Measurements from ENCODE around the gene HES4.

The HES4 gene

DNA sequence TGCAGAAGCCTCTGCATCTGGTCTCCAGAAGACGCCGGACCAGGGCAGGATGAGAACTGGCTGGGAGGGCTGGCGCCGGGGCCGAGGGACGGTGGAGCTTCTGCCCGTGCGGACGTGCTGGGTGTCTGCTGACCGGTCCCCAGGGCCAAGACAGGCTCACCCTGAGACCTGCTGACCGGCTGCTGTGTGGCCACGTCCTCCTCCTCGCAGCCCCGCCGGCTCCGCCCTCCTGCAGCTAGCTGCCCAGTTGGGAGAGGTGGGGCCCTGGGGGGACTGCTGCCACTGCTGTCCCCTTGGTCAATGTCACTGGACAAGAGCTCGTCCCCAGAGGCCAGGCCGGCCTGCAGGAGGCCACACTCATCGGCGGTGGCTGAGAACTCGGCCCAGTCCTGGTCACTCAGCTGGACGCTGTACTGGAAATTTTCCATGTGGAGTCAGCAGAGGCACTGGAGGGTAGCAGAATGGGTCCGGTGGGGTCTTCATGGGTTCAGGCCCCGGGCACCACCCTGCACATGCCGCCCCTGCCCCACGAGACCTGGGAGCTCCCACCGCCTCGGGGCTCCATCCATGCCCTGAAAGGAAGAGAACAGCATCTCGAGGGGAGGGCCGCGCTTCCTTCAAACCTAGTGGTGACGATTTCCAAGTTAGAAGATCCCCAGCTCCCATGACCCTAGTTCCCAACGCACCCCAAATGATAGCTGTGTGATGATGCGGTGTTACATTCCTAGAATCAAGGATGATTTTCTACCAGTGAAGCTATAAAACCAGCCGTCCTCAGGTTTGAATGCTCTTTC lies 19.1 kb downstream of the HES4 start:
- TF ChIP-seq EZH2phosphoT487 (IDR thresholded peaks at IDR 0.05; ENCODE audit: low read length) (no peak), EZH2 (optimal IDR thresholded peaks at IDR 0.05; ENCODE audit: low read depth, low read length) (no peak)
- TF ChIP-seq, protein P1, sequence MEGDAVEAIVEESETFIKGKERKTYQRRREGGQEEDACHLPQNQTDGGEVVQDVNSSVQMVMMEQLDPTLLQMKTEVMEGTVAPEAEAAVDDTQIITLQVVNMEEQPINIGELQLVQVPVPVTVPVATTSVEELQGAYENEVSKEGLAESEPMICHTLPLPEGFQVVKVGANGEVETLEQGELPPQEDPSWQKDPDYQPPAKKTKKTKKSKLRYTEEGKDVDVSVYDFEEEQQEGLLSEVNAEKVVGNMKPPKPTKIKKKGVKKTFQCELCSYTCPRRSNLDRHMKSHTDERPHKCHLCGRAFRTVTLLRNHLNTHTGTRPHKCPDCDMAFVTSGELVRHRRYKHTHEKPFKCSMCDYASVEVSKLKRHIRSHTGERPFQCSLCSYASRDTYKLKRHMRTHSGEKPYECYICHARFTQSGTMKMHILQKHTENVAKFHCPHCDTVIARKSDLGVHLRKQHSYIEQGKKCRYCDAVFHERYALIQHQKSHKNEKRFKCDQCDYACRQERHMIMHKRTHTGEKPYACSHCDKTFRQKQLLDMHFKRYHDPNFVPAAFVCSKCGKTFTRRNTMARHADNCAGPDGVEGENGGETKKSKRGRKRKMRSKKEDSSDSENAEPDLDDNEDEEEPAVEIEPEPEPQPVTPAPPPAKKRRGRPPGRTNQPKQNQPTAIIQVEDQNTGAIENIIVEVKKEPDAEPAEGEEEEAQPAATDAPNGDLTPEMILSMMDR (IDR thresholded peaks at IDR 0.05; ENCODE audit: low read length) = no peak
- Histone ChIP-seq H3K9ac (ENCODE audit: low read length) (no peak overlapping the region), H3K36me3 (replicated peaks; ENCODE audit: insufficient read depth, low read length) (no peaks in the 10 kb centered on the region), H3K79me2 (ENCODE audit: low read length) (no peaks in the 10 kb centered on the region), H3K27ac (ENCODE audit: low read length) (no peak overlapping the region), H4K20me1 (ENCODE audit: insufficient read depth, low read length) (no peaks in the 10 kb centered on the region), H2AFZ (ENCODE audit: low read length) (no peak overlapping the region), H3K4me2 (ENCODE audit: low read depth, low read length) (no peak overlapping the region), H3F3A (ENCODE audit: insufficient read depth, low read length) (no peaks in the 10 kb centered on the region), H3K27me3 (replicated peaks; ENCODE audit: insufficient read depth, low read length) (peaks cover 74% of the 10 kb centered on the region), H3K4me3 (ENCODE audit: low read length) (no peak overlapping the region), H3K4me1 (ENCODE audit: low read length) (peaks cover 6% of the 10 kb centered on the region; the same call in 1 of the 2 replicates), H3K9me3 (replicated peaks; ENCODE audit: insufficient read depth, low read length) (no peaks in the 10 kb centered on the region), H3K9me2 (replicated peaks; ENCODE audit: insufficient read depth, low read length) (no peaks in the 10 kb centered on the region)
- no peak for DNase-seq

DNA sequence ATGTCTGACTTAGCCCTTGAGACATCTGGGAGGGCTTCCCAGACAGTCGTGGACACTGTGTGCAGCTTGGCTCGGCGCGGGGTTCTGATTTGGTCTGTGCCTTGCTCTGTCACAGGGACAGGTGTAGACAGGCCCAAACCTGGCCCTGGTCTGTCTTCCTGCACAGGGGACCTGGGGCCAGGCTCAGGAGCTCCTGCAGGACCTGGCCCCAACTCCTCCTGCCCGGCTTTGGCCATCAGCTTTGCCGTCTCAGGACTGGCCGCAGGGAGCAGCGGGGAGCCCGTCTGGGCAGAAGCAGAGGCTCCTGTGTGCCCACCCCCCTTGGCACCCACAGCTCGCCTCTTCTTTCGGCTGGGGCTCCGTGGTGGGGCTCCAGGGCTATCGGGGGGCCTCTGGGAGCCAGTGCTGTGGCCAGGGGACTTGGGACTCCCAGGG lies 19.7 kb downstream of the HES4 start:
- peaks cover 67% of the 10 kb centered on the region for H3K27me3 ChIP-seq (replicated peaks; ENCODE audit: insufficient read depth, low read length)
- H3K4me2 ChIP-seq (ENCODE audit: low read depth, low read length) = no peak overlapping the region
- H3K79me2 ChIP-seq (ENCODE audit: low read length) = no peaks in the 10 kb centered on the region
- no peaks in the 10 kb centered on the region for H3K36me3 ChIP-seq (replicated peaks; ENCODE audit: insufficient read depth, low read length)
- H4K20me1 ChIP-seq (ENCODE audit: insufficient read depth, low read length) = no peaks in the 10 kb centered on the region
- H3F3A ChIP-seq (ENCODE audit: insufficient read depth, low read length) = no peaks in the 10 kb centered on the region
- H3K4me1 ChIP-seq (ENCODE audit: low read length) = peaks cover 6% of the 10 kb centered on the region; the same call in 1 of the 2 replicates
- H3K9ac ChIP-seq (ENCODE audit: low read length) = no peak overlapping the region
- no peaks in the 10 kb centered on the region for H3K9me2 ChIP-seq (replicated peaks; ENCODE audit: insufficient read depth, low read length)
- no peak overlapping the region for H3K27ac ChIP-seq (ENCODE audit: low read length)
- DNase-seq = no peak
- no peak overlapping the region for H2AFZ ChIP-seq (ENCODE audit: low read length)
- no peaks in the 10 kb centered on the region for H3K9me3 ChIP-seq (replicated peaks; ENCODE audit: insufficient read depth, low read length)
- no peak overlapping the region for H3K4me3 ChIP-seq (ENCODE audit: low read length)
- TF ChIP-seq EZH2 (optimal IDR thresholded peaks at IDR 0.05; ENCODE audit: low read depth, low read length) (no peak), EZH2phosphoT487 (IDR thresholded peaks at IDR 0.05; ENCODE audit: low read length) (no peak)
- TF ChIP-seq, protein P1 (IDR thresholded peaks at IDR 0.05; ENCODE audit: low read length) = no peak

DNA sequence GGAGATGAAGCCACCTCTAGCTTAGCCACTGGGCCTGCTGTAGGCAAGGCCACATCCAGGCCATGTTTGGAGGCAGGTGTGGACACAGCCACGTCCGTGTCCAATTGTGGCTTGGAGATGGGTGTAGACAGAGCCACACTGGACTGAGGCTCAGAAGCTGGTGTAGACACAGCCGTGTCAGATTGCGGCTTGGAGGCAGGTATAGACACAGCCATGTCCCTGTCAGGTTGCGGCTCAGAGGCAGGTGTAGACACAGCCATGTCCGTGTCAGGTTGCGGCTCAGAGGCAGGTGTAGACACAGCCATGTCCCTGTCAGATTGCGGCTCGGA lies 20.2 kb downstream of the HES4 start:
- Histone ChIP-seq H3K4me1 (ENCODE audit: low read length) (peaks cover 6% of the 10 kb centered on the region; the same call in 1 of the 2 replicates), H3K36me3 (replicated peaks; ENCODE audit: insufficient read depth, low read length) (no peaks in the 10 kb centered on the region), H3K27me3 (replicated peaks; ENCODE audit: insufficient read depth, low read length) (peaks cover 64% of the 10 kb centered on the region), H2AFZ (ENCODE audit: low read length) (no peak overlapping the region), H3K9ac (ENCODE audit: low read length) (no peak overlapping the region), H3K4me2 (ENCODE audit: low read depth, low read length) (no peak overlapping the region), H3K4me3 (ENCODE audit: low read length) (no peak overlapping the region), H3K27ac (ENCODE audit: low read length) (no peak overlapping the region), H3K9me2 (replicated peaks; ENCODE audit: insufficient read depth, low read length) (no peaks in the 10 kb centered on the region), H3K9me3 (replicated peaks; ENCODE audit: insufficient read depth, low read length) (no peaks in the 10 kb centered on the region), H3F3A (ENCODE audit: insufficient read depth, low read length) (no peaks in the 10 kb centered on the region), H3K79me2 (ENCODE audit: low read length) (no peaks in the 10 kb centered on the region), H4K20me1 (ENCODE audit: insufficient read depth, low read length) (no peaks in the 10 kb centered on the region)
- no peak for DNase-seq
- TF ChIP-seq, protein P1 (IDR thresholded peaks at IDR 0.05; ENCODE audit: low read length) = no peak
- no peak for TF ChIP-seq EZH2 (optimal IDR thresholded peaks at IDR 0.05; ENCODE audit: low read depth, low read length)
- TF ChIP-seq EZH2phosphoT487 (IDR thresholded peaks at IDR 0.05; ENCODE audit: low read length) = no peak

Measured in MM.1S (cell line).